HL-60 (cell line): Measurements from ENCODE around the gene XRCC6.

Source experiments
- GABPA ChIP-seq: IDR thresholded peaks from 2 replicates; pipeline ENCODE4 v1.6.1; 2012; ENCODE audit warnings: low read depth
- TF ChIP-seq, protein P1 (sequence below): IDR thresholded peaks from one replicate; pipeline ENCODE4 v1.5.1; 2011; ENCODE audit warnings: low read length, control low read depth, inconsistent platforms; ENCODE audit not compliant: insufficient read depth

- TF ChIP-seq, protein P1, sequence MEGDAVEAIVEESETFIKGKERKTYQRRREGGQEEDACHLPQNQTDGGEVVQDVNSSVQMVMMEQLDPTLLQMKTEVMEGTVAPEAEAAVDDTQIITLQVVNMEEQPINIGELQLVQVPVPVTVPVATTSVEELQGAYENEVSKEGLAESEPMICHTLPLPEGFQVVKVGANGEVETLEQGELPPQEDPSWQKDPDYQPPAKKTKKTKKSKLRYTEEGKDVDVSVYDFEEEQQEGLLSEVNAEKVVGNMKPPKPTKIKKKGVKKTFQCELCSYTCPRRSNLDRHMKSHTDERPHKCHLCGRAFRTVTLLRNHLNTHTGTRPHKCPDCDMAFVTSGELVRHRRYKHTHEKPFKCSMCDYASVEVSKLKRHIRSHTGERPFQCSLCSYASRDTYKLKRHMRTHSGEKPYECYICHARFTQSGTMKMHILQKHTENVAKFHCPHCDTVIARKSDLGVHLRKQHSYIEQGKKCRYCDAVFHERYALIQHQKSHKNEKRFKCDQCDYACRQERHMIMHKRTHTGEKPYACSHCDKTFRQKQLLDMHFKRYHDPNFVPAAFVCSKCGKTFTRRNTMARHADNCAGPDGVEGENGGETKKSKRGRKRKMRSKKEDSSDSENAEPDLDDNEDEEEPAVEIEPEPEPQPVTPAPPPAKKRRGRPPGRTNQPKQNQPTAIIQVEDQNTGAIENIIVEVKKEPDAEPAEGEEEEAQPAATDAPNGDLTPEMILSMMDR, result no peak
- TF ChIP-seq GABPA, result no peak
These were observed 81.7 kb downstream of the XRCC6 start for GRCh38 chr22:41702763-41703162.
